HG03095 (cell line): ENCODE data around the gene CLMN.
"Not testable (repeated sequence)": the region's sequence is repeated elsewhere in the genome, so short reads cannot be mapped to it uniquely, and the experiment has no call there.

Experiments used
- ATAC-seq: cut with Tn5 transposase; IDR thresholded peaks from one replicate; pipeline ENCODE4 v1.9.1; 2021; ENCODE audit warnings: moderate library complexity; ENCODE audit not compliant: unreplicated experiment

CLMN gene

GRCh38 chr14:95142208-95142607 is 177.5 kb downstream of the CLMN start:
- ATAC-seq, result no peak

DNA sequence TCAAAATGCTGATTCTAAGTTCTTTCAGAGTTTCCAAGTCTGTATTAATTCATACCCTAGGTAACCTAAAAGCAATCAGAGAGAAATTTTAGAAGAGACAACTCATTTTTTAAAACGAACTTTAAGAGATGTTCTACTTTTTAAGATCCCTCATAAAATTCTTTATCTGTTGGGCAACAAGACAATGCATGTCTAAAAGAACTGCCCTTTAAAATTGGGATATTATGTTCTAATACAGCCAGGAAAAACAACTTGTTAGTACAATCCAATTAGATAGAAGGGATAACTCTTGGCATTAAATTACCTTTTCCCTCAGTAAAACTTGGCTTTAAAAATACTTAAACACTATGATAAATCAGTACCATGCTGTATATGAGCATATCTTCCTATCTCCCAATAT is 178.0 kb downstream of the CLMN start:
- ATAC-seq, result no peak

DNA sequence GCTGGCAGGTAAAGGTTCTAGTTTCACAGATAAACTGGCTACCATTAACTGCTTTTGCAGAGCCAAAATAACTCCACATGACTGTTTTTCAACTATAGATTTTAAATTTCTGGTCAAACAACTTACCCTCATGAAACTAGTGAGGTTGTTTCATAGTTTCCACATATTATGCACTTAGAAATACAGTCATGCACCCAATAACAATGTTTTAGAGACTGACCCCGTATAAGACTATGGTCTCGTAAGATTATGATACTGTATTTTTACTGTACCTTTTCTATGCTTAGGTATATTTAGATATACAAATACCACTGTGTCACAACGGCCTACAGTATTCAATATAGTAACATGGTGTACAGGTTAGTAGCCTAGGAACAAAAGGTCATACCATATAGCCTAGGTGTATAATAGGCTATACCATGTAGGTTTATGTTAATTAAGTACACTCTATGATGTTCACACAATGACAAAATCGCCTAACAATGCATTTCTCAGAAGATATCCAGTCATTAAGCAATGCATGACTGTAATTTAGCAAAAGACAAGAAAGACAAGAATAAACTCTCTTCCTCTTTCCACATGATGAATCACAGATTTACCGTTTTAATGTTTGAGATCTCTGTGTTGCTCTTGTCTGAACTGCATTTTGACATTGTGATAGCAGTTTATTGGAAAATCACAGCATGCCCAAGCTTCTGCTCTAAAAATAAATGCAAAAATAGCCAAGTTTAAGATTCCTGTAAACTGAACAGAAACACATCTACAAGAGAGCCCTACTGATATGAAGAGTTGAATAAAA is 179.4 kb downstream of the CLMN start:
- ATAC-seq, result no peak

- no peak for ATAC-seq
Observed at GRCh38 chr14:95138876-95139275, 180.8 kb downstream of the CLMN start.

DNA sequence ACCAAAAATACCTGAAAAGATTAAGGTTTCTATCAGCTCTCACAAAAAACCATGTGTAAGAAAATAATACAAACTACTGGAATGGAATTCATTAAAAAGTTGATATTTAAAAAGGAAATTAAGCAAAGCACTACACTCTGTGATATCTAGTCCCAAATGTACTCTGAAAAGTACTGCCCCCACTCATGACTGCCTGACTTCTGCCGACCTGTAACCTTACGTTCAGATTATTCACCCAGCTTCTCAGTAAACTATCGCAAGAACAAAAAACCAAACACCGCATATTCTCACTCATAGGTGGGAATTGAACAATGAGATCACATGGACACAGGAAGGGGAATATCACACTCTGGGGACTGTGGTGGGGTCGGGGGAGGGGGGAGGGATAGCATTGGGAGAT is 181.3 kb downstream of the CLMN start:
- not testable (repeated sequence) for ATAC-seq

DNA sequence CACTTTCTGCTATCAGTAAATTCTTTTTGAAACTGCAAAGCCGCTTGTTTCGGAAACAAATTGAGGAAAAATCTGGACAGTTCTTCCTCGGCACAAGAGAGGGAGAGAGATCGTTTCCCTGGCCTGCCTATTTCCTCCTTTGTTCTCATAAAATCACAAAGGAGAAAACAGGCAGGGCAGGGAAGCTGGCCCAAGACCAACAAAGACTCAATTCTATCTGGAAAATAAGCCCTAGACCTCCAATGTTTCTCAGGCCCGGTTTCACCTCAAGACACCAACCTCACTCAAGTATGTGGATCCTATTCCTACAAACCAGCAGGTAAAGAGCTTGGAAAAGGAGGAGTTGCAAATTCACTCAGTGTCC is 181.9 kb downstream of the CLMN start:
- ATAC-seq, result no peak

DNA sequence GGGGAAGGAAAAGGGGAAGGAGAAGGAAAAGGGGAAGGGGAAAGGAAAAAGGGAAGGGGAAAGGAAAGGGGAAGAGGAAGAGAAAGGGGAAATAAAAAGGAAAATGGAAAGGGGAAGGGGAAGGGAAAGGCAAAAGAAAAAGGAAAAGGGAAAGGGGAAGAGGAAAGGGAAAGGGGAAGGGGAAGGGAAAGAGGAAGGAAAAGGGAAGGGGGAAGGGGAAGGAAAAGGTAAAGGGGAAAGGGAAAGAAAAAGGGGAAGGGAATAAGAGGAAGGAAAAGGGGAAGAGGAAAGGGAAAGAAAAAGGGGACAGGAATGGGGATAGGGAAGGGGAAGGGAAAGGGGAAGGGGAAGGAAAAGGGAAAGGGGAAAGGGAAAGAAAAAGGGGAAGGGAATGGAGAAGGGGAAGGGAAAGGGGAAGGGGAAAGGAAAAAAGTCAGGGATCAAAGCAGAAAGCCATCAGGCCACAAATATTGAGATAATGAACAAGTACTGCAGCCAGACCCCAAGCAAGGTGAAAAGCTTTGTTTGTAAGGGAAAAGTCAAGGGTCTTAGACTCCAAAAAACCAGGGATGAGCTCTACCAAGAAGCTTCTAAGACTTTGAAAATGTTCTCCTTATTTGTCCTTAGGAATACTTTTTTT is 182.4 kb downstream of the CLMN start:
- ATAC-seq, result no peak

GRCh38 chr14:95136631-95137030 is 183.1 kb downstream of the CLMN start:
- no peak for ATAC-seq

DNA sequence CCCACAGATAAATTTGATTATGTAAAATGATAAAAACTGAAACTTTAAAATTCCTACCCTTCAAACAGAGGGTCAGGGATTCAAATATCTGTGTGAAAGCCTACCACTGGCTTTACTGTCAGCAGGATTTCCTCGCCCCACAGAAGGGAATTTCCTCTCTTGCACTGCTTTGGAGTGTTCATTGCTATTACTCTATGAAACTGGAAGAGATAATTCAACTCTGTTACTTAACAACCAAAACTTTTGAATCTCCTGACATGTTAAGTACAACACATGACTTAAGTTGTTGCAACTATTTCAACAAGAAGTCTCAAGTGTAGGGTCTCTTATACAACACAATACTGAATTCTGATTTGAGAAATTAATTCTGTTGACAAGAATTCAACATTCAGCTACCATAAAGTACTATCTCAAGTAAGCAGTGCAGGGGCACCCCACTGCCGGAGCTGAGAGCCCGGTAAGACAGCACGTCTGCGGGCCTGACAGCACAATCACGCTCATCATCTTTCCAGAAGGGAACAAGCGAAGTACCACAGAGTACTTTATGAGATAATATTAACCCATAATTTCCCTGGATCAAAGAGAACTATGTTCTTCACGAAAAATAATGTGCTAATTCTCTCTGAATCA is 185.3 kb downstream of the CLMN start:
- ATAC-seq, result peak; percentile 52

DNA sequence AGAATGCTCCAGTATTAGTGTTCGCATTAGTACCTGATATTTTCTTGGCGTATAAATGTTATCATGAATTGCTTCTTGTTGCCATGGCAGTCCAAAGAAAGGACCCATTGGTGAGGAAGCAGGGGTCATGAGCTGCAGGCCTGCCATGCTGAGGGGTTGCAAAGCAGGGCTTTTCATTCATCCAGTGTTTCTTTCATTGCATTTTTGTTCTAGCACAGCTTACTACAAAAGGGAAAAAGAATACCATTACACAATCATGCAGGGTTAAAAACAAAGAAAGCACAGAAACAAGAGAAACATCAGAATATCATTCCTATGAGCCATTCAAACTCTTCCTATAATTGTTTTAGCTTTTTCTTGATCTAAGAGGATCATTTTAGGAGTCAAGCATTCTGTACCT is 186.4 kb downstream of the CLMN start:
- ATAC-seq, result no peak

DNA sequence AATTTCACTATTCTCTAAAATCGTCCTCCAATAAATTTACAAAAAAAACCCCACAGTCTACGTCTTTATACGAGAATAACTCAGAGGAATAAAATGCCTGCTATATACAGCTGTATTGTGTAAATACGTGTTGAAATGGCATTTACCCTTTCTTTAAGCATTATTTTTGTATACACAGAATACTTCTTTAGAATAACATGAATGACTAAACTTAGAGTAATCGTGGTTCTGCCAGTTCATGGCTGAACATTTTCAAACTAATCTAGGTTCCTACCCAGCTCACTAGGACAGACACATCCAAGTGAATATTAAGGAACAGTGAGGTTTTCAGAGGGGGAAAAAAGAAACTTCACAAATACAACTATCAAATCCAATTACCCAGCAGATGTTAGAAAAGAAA is 186.9 kb downstream of the CLMN start:
- ATAC-seq, result no peak
